NOMO-1 treated with DMSO at 0.1 percent for 48 hours (cell line): ENCODE data around the gene CGN.

Experiments used
- DNase-seq: peaks from one replicate; lab custom pipeline; 2025; ENCODE audit not compliant: unreplicated experiment; lab: John Stamatoyannopoulos, UW

CGN gene

GRCh38 chr1:151510957-151511635 is at the start of gene CGN:
Gene CGN (plus strand): TSS chr1:151511387. CDS start chr1:151518520, 7,133 bp downstream.
- peak; percentile 55 for DNase-seq

GRCh38 chr1:151461694-151462093 is 49.5 kb upstream of the CGN start:
- no peak for DNase-seq

GRCh38 chr1:151465026-151465425 is 46.2 kb upstream of the CGN start:
- no peak for DNase-seq

- peak; percentile 36 for DNase-seq
Observed at GRCh38 chr1:151472856-151473731, 38.1 kb upstream of the CGN start.

GRCh38 chr1:151474745-151475144 is 36.4 kb upstream of the CGN start:
- no peak for DNase-seq

GRCh38 chr1:151475175-151475574 is 36.0 kb upstream of the CGN start:
- no peak for DNase-seq

- DNase-seq: no peak
Observed at GRCh38 chr1:151476083-151476482, 35.1 kb upstream of the CGN start.

- no peak for DNase-seq
Observed at GRCh38 chr1:151477066-151477465, 34.1 kb upstream of the CGN start.

- no peak for DNase-seq
Observed at GRCh38 chr1:151478140-151478812, 32.9 kb upstream of the CGN start.

GRCh38 chr1:151478923-151479322 is 32.3 kb upstream of the CGN start:
- no peak for DNase-seq

GRCh38 chr1:151479462-151479861 is 31.7 kb upstream of the CGN start:
- no peak for DNase-seq

GRCh38 chr1:151482017-151482416 is 29.2 kb upstream of the CGN start:
- DNase-seq: no peak

- no peak for DNase-seq
Observed at GRCh38 chr1:151485685-151486255, 25.4 kb upstream of the CGN start.

GRCh38 chr1:151486557-151486956 is 24.6 kb upstream of the CGN start:
- DNase-seq: no peak

GRCh38 chr1:151491641-151492040 is 19.5 kb upstream of the CGN start:
- no peak for DNase-seq

- no peak for DNase-seq
Observed at GRCh38 chr1:151492120-151492519, 19.1 kb upstream of the CGN start.

GRCh38 chr1:151493042-151493441 is 18.1 kb upstream of the CGN start:
- no peak for DNase-seq

- no peak for DNase-seq
Observed at GRCh38 chr1:151494741-151495281, 16.4 kb upstream of the CGN start.

GRCh38 chr1:151495316-151495715 is 15.9 kb upstream of the CGN start:
- DNase-seq: no peak

GRCh38 chr1:151499365-151499764 is 11.8 kb upstream of the CGN start:
- DNase-seq: no peak

- DNase-seq: no peak
Observed at GRCh38 chr1:151499930-151500329, 11.3 kb upstream of the CGN start.
